Muscle of back (tissue), 13 donors: ENCODE measurements around the gene METAP1D. TPM values are rescaled to one million over a fixed set of nuclear protein-coding genes. Genes with fewer than 3 reads are reported as not detected.
"Not testable (repeated sequence)": the region's sequence is repeated elsewhere in the genome, so short reads cannot be mapped to it uniquely, and the experiment has no call there.

Experiments used
- DNase-seq, 3 donors: peaks; one replicate each; pipeline versions ENCODE4 v3.0.0 to v3.0.0-alpha.2; 2013
- long read RNA-seq, 9 donors: transcript quantifications; one replicate each; lab custom pipeline, GENCODE V29; 2026
- polyA plus RNA-seq, 10 donors: library from polyadenylated mRNA; unstranded; fragments of 120-200 nt; gene quantifications; one replicate each; pipeline ENCODE4 v1.2.1, GENCODE V29; 2013; ENCODE audit not compliant: insufficient read length in 10 of 10

Gene METAP1D
- polyA plus RNA-seq: 10 to 100 TPM in 6 of 10 donors, 1 to 10 TPM in 4; 7.3 to 20.2 (median 10.4) TPM
- long read RNA-seq, donor 1, partial matches to known transcripts: 0 of 2 reads
- long read RNA-seq, donor 1, other reads (novel, unspliced or antisense): 0 of 2 reads
- long read RNA-seq, donor 2, partial matches to known transcripts: 0 of 1 reads
- long read RNA-seq, donor 2, other reads (novel, unspliced or antisense): 0 of 1 reads
- long read RNA-seq, donor 3: 0 reads
- long read RNA-seq, donor 4, partial matches to known transcripts: 0 of 1 reads
- long read RNA-seq, donor 4, other reads (novel, unspliced or antisense): 0 of 1 reads
- long read RNA-seq, donor 5, partial matches to known transcripts: 0 of 1 reads
- long read RNA-seq, donor 5, other reads (novel, unspliced or antisense): 0 of 1 reads
- long read RNA-seq, donor 6, partial matches to known transcripts: 0 of 1 reads
- long read RNA-seq, donor 6, other reads (novel, unspliced or antisense): 0 of 1 reads
- long read RNA-seq, donor 7, partial matches to known transcripts: 0 of 1 reads
- long read RNA-seq, donor 7, other reads (novel, unspliced or antisense): 0 of 1 reads
- long read RNA-seq, donor 8, partial matches to known transcripts: 0 of 2 reads
- long read RNA-seq, donor 8, other reads (novel, unspliced or antisense): 0 of 2 reads
- long read RNA-seq, donor 9, partial matches to known transcripts: 0 of 1 reads
- long read RNA-seq, donor 9, other reads (novel, unspliced or antisense): 0 of 1 reads

- DNase-seq: peak; percentile 87 to 96 (median 92)
These were observed at the start of gene METAP1D for GRCh38 chr2:171999604-172000469. METAP1D (plus strand) TSS chr2:171999953; CDS start chr2:171999970, 17 bp downstream.

- DNase-seq: no peak
These were observed 47.5 kb upstream of the METAP1D start for GRCh38 chr2:171952276-171952675.

- no peak for DNase-seq
These were observed 47.0 kb upstream of the METAP1D start for GRCh38 chr2:171952748-171953147.

GRCh38 chr2:171956135-171956825 lies 43.5 kb upstream of the METAP1D start:
- peak in 1 of 3 donors; percentile 10 for DNase-seq

GRCh38 chr2:171957061-171957460 lies 42.7 kb upstream of the METAP1D start:
- no peak for DNase-seq

GRCh38 chr2:171958475-171958874 lies 41.3 kb upstream of the METAP1D start:
- DNase-seq: peak in 1 of 3 donors; percentile 34

DNA sequence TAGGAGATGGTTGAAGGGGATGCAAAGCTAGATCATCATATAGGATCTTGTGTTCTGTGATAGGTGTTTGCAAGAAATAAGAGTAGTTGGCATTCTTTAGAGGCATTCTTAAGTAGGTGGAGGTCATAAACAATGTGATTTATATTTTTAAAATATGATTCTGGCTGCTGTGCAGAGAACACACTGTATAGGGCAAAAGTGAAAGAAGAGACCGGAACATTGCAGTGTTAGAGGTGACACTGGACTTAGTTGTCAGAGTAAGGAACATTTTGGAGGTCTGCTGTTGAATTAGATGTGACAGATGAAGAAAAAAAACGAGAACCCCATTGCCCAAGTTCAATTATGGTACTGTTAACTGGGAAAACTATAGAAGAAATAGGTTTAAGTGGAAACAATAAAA lies 39.8 kb upstream of the METAP1D start:
- DNase-seq: no peak

DNA sequence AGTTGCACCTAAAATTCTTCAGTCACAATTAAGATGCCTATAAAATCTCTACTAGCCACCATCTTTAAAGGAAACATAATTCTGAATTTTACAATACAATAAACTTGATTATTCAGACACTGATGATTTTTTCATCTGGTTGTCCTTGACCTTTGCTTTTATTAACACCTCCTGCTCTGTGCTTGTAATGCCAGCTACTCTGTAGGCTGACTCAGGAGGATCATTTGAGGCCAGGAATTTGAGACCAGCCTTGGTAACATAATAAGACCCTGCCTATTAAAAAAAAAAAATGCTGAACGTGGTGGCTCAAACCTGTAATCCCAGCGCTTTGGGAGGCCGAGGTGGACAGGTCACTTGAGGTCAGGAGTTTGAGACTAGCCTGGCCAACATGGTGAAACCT lies 39.2 kb upstream of the METAP1D start:
- DNase-seq: no peak

DNA sequence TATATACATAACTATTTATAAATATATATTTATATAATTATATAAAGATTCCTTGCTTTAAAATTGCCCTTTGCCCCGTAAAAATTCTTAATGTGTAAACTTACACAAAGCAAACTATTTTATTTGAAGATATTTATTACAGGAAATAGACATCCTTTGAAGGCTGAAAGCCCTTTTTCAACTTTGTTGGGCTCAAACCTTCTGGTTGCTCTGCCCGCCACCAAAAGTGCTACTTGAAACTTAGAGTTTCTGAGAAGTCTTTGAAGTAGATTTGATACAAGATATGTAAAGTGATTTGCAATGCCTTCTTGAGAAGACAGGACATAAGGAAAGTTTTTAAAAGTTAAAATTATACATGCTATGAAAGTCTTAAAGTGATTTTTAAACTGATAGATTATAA lies 36.6 kb upstream of the METAP1D start:
- DNase-seq: no peak

DNA sequence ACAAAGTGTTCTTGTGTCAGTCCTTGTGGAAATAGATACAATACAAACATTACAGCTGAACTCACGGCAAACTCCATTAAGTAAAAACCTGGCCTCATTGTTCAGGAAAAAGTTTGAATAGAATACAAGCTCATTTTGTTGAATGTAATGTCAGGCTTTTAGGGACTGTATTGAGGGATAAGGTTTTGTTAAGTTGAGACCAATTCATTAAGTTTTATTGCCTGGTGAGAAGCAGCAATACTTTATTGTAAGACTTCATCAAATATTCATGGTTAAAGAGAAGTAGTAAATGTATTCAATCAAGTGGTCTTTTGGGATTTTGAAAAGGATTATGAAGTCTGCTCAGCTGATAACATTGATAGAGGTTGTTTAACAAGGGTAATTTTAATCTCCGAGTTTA lies 35.4 kb upstream of the METAP1D start:
- no peak for DNase-seq

DNA sequence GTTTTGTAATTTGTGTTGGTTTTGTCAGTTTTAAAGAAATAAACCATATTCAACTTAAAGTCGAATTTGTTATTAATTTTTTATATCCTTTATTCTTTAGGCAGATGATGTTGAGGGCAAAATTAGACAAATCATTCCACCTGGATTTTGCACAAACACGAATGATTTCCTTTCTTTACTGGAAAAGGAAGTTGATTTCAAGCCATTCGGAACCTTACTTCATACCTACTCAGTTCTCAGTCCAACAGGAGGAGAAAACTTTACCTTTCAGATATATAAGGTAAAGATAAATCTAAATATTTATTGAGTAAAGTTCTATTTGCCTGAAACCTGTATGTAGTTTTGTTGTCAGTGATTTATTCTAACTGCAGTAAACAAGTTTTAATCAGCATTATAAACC lies 34.5 kb upstream of the METAP1D start:
- DNase-seq: no peak

GRCh38 chr2:171965661-171966060 lies 34.1 kb upstream of the METAP1D start:
- no peak for DNase-seq

DNA sequence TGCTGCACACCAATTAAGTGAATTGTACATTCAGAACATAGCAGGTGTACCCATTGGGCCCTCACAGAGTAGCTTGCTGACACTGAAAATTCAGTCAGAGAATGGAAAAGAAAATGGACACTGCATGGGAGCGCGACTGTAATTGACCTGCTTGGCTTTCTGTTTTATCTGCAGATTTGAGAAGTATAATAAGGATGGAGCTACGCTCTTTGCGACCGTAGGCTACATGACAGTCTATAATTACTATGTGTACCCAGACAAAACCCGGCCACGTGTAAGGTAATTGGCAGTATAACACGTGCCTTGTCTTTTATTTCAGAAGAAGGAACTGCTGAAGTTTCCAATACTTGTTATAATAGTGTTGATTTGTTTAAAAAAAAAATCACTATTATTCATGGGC lies 33.5 kb upstream of the METAP1D start:
- no peak for DNase-seq

GRCh38 chr2:171966688-171967087 lies 33.1 kb upstream of the METAP1D start:
- DNase-seq: no peak

DNA sequence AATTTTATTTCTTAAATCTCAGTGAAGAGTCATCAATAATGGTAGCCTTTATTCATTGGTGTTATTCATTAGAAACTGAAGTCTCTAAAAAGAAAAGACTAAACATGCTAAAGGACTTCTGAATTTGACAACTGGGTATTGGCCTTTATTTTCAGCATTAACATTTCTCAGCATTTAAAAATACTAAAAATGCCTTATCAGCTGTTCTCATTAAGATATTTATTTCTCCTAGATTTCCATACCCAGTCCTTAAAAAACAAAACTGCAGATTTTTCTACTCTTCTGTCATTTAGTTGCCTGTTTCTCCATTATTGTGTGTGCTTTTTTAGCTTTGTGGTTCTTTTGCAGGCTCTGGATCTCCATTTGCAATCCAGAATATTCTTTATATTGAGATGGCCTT lies 31.2 kb upstream of the METAP1D start:
- DNase-seq: no peak

DNA sequence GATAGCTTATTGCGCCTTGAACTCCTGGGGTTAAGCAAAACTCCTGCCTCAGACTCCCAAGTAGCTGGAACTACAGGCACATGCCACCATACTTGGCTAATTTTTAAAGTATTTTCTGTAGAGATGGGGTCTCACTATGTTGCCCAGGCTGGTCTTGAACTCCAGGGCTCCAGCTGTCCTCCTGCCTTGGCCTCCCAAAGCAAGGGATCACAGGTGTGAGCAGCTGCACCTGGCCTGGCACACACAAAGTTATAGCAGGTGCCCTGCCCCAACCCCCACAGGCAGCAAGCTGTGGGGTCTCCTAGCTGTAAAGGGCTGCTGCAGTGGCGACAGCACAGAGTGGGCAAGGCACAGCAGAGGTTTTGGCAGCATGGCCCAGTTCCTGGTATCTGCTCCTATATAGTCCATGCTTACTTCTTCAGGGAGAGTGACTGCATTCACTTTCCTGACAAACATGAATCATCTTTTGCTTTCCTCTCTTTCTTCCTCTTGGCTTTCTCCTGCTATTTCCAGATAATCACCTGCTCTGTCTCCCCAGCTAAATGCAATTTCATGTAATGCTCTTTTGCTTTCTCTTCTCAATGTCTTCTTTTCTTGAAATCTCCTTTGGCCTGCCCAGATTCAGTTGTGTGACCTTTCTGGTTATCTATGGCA lies 27.3 kb upstream of the METAP1D start:
- no peak for DNase-seq

GRCh38 chr2:171979103-171979502 lies 20.6 kb upstream of the METAP1D start:
- DNase-seq: no peak

GRCh38 chr2:171983924-171984323 lies 15.8 kb upstream of the METAP1D start:
- DNase-seq: not testable (repeated sequence)

DNA sequence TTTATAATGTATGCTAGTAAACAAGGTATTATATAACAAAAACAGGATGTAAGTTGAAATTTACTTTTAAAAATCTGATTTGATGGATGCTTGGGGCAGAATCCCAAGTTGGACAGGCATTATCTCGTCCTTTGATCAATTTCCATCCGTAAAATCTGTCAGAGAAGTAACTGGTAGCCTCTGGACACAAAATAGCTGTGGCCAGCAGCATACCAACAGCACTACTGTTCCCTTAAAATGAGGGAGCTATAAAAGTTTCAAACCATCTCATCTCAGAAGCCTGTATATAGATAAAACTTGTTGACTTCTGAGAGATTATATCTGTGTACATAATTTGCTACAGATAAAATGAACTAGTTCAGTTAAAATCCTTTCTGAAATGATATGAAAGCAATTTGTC lies 14.7 kb upstream of the METAP1D start:
- DNase-seq: no peak

DNA sequence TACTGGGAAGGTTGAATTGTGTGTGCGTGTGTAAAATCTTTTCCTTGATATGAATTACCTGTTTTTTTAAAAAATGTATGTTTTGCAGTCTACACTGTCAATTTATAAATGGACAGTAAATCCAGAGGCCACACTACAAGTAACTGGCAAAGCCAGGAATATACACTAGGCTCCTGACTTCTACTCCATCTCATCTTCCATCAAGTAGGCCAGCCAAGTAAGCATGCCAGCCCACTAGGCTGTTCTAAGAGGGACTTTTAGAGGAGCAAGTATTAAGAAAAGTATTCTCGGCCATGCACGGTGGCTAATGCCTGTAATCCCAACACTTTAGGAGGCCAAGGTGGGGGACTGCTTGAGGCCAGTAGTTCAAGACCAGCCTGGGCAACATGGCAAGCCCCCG lies 13.0 kb upstream of the METAP1D start:
- DNase-seq: no peak

DNA sequence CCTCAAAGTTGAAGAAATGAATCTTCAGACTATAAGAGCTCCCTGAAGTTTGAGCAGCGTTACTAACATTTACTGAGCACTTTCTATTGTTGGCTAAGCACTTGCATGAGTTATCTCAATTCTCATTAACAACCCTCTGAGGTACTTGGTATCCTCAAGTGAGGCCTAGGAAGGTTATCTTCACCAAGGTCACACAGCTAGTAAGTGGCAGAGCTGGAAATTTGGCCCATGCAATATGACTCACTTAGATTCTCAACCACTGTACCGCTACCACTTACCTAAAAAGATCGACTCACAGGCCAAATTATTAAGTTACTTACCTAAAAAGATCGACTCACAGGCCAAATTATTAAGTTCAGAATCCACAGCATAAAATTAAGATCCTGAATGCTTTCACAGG lies 8.7 kb upstream of the METAP1D start:
- no peak for DNase-seq
